GM12872 (cell line): ENCODE measurements around the gene CORO2A.

Experiments used
- CTCF ChIP-seq: IDR thresholded peaks from 3 replicates; pipeline ENCODE4 v1.5.1; 2011; ENCODE audit warnings: low read depth, mild to moderate bottlenecking, low read length, moderate library complexity; ENCODE audit not compliant: insufficient read depth

Gene CORO2A

GRCh38 chr9:98144631-98145030 is 47.8 kb downstream of the CORO2A start:
- TF ChIP-seq CTCF = no peak

- TF ChIP-seq CTCF = no peak
Observed at GRCh38 chr9:98144076-98144475, 48.4 kb downstream of the CORO2A start.

GRCh38 chr9:98142925-98143481 is 49.4 kb downstream of the CORO2A start:
- no peak for TF ChIP-seq CTCF

GRCh38 chr9:98142182-98142907 is 50.1 kb downstream of the CORO2A start:
- TF ChIP-seq CTCF = no peak

GRCh38 chr9:98140503-98140902 is 51.9 kb downstream of the CORO2A start:
- no peak for TF ChIP-seq CTCF

GRCh38 chr9:98136489-98136888 is 55.9 kb downstream of the CORO2A start:
- TF ChIP-seq CTCF = no peak

- TF ChIP-seq CTCF = no peak
Observed at GRCh38 chr9:98135938-98136337, 56.5 kb downstream of the CORO2A start.
